Astrocyte (in vitro differentiated cells and primary cell): Measurements from ENCODE around the gene NEK6. TPM values are rescaled to one million over a fixed set of nuclear protein-coding genes. Genes with fewer than 3 reads are reported as not detected.

ENCODE experiments used
- DNase-seq: peaks from one replicate; pipeline ENCODE4 v3.0.0-alpha.2; 2010; ENCODE audit warnings: low read depth
- FAIRE-seq: peaks from 2 replicates; lab custom pipeline; 2011; peaks lifted over from hg19 to GRCh38; lab: Jason Lieb, UNC
- H2AFZ ChIP-seq: 2 replicates; pipeline ENCODE4 v1.6.0; 2012; ENCODE audit warnings: low read depth, low read length, inconsistent platforms
- H3K27ac ChIP-seq: 2 replicates; pipeline ENCODE4 v1.5.1; 2011; ENCODE audit warnings: low read depth, low read length, inconsistent platforms
- H3K27me3 ChIP-seq: 2 replicates; pipeline ENCODE4 v1.6.0; 2011; ENCODE audit warnings: low read length, inconsistent platforms; ENCODE audit not compliant: insufficient read depth
- H3K36me3 ChIP-seq: 2 replicates; pipeline ENCODE4 v1.5.1; 2011; ENCODE audit warnings: low read length, inconsistent platforms; ENCODE audit not compliant: insufficient read depth
- H3K4me1 ChIP-seq: 2 replicates; pipeline ENCODE4 v1.5.1; 2011; ENCODE audit warnings: low read length, inconsistent platforms; ENCODE audit not compliant: insufficient read depth
- H3K4me2 ChIP-seq: 2 replicates; pipeline ENCODE4 v1.6.0; 2012; ENCODE audit warnings: low read length, inconsistent platforms
- H3K4me3 ChIP-seq: 2 replicates; pipeline ENCODE4 v1.5.1; 2011; ENCODE audit warnings: low read depth, mild to moderate bottlenecking, low read length, inconsistent platforms; ENCODE audit not compliant: insufficient read depth
- H3K79me2 ChIP-seq: 2 replicates; pipeline ENCODE4 v1.6.0; 2012; ENCODE audit warnings: mild to moderate bottlenecking, low read length, inconsistent platforms; ENCODE audit not compliant: insufficient read depth
- H3K9ac ChIP-seq: 2 replicates; pipeline ENCODE4 v1.6.0; 2012; ENCODE audit warnings: mild to moderate bottlenecking, low read length, inconsistent platforms
- H3K9me3 ChIP-seq: 2 replicates; pipeline ENCODE4 v1.5.1; 2012; ENCODE audit warnings: low read depth, mild to moderate bottlenecking, low read length, inconsistent platforms; ENCODE audit not compliant: insufficient read depth
- H4K20me1 ChIP-seq: 2 replicates; pipeline ENCODE4 v1.6.0; 2012; ENCODE audit warnings: low read length, inconsistent platforms; ENCODE audit not compliant: insufficient read depth
- H3K27ac Mint-ChIP-seq: one replicate; pipeline ENCODE4 v1.8.0; 2021; ENCODE audit warnings: mild to moderate bottlenecking, mixed read lengths; ENCODE audit not compliant: unreplicated experiment
- H3K27me3 Mint-ChIP-seq: one replicate; pipeline ENCODE4 v1.8.0; 2021; ENCODE audit warnings: low read depth, mixed read lengths; ENCODE audit not compliant: unreplicated experiment
- H3K36me3 Mint-ChIP-seq: one replicate; pipeline ENCODE4 v1.8.0; 2021; ENCODE audit warnings: low read depth, mixed read lengths; ENCODE audit not compliant: unreplicated experiment
- H3K4me1 Mint-ChIP-seq: one replicate; pipeline ENCODE4 v1.8.0; 2021; ENCODE audit warnings: low read depth, mixed read lengths; ENCODE audit not compliant: unreplicated experiment
- H3K4me3 Mint-ChIP-seq: one replicate; pipeline ENCODE4 v1.8.0; 2021; ENCODE audit warnings: mild to moderate bottlenecking, moderate library complexity, mixed read lengths; ENCODE audit not compliant: unreplicated experiment
- H3K9me3 Mint-ChIP-seq: one replicate; pipeline ENCODE4 v1.8.0; 2021; ENCODE audit warnings: mild to moderate bottlenecking, mixed read lengths; ENCODE audit not compliant: unreplicated experiment
- EZH2 ChIP-seq: IDR thresholded peaks from 2 replicates; pipeline ENCODE4 v1.6.1; 2012; ENCODE audit warnings: mild to moderate bottlenecking, low read length, inconsistent platforms; ENCODE audit not compliant: insufficient read depth
- total RNA-seq: library from RNA; stranded (reverse); gene quantifications from 2 replicates; pipeline ENCODE4 v1.2.1, GENCODE V29; 2021
- TF ChIP-seq, protein P1 (sequence below): IDR thresholded peaks from 2 replicates; pipeline ENCODE4 v1.5.1; 2011; ENCODE audit warnings: low read depth, mild to moderate bottlenecking, inconsistent platforms, low read length, moderate library complexity; ENCODE audit not compliant: insufficient read depth

The NEK6 gene
- total RNA-seq, 1 donor from 2014 or later: 76.8 TPM

DNA sequence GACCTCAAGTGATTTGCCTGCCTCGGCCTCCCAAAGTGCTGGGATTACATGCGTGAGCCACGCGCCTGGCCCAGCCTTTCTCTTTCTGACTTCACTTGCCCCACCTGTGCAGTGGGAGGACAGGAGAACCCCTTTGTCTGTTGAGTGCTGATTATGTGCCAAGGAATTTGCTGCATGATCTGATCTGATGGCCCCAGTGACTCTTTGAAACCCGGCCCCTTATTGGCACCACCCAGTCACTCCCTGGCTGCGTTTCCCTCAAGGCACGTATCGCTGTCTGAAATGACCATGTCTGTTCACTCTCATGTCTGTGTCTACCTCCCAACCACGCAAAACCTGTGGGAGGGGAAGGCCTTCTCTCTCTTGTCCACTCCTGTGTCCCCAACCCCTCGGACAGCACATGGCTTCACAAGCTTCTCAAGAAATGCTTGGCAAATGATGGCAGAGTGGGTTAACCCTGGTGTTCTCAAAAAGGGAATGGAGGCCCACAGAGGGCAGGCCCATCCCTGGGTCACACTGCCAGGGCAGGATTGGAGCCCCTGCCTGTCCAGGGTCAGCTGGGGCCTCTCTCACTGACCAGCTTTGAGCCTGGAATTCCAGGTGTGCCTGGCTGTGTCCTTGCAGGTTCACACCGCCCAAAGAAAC, 21.9 kb downstream of the NEK6 start:
- Histone ChIP-seq H3K9ac (peak overlapping the region; percentile 80), H3K27me3 (no peaks in the 10 kb centered on the region), H3K4me1 (peaks cover 65% of the 10 kb centered on the region), H3K27ac (peak overlapping the region; percentile 91), H4K20me1 (peaks cover 87% of the 10 kb centered on the region), H3K4me2 (peak overlapping the region; percentile 60), H3K36me3 (no peaks in the 10 kb centered on the region), H3K79me2 (peaks cover 99% of the 10 kb centered on the region), H3K4me3 (peak overlapping the region; percentile 3), H3K9me3 (no peaks in the 10 kb centered on the region), H2AFZ (no peak overlapping the region)
- TF ChIP-seq, protein P1, sequence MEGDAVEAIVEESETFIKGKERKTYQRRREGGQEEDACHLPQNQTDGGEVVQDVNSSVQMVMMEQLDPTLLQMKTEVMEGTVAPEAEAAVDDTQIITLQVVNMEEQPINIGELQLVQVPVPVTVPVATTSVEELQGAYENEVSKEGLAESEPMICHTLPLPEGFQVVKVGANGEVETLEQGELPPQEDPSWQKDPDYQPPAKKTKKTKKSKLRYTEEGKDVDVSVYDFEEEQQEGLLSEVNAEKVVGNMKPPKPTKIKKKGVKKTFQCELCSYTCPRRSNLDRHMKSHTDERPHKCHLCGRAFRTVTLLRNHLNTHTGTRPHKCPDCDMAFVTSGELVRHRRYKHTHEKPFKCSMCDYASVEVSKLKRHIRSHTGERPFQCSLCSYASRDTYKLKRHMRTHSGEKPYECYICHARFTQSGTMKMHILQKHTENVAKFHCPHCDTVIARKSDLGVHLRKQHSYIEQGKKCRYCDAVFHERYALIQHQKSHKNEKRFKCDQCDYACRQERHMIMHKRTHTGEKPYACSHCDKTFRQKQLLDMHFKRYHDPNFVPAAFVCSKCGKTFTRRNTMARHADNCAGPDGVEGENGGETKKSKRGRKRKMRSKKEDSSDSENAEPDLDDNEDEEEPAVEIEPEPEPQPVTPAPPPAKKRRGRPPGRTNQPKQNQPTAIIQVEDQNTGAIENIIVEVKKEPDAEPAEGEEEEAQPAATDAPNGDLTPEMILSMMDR: no peak
- TF ChIP-seq EZH2: no peak
- peaks cover 15% of the 10 kb centered on the region for H3K36me3 Mint-ChIP-seq
- H3K4me1 Mint-ChIP-seq: peaks cover 36% of the 10 kb centered on the region
- no peaks in the 10 kb centered on the region for H3K27me3 Mint-ChIP-seq
- H3K9me3 Mint-ChIP-seq: no peaks in the 10 kb centered on the region
- FAIRE-seq (no peak), DNase-seq (peak; percentile 47)
- H3K27ac Mint-ChIP-seq: peak overlapping the region; percentile 77
- H3K4me3 Mint-ChIP-seq: no peak overlapping the region

DNA sequence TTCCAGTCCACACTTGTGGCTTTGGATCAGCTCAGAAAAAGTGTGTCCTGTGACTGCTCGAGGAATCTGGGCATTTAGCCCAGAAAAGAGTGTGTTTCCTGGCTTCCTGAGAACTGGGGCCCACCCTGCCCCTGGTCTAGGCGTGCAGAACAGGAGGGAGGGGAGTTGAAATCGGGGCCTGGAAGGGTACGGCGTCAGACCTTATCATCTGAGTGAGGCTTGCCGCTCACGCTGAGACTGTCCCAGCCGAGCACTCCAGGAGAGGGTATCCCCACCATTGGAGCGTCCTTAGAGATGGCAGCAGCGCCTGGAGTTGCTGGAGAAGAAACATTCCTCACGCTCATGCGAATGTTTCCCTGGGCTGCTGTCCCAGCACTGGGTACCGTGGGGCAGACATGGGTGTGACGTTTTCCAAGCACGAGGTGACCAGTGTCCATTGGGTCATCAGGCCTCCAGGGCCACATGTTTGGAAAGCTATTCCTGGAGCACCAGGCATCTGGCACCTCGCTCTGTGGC, 22.5 kb downstream of the NEK6 start:
- peaks cover 84% of the 10 kb centered on the region for H4K20me1 ChIP-seq
- Mint-ChIP-seq H3K4me3 (no peak overlapping the region), H3K4me1 (peaks cover 34% of the 10 kb centered on the region), H3K27me3 (no peaks in the 10 kb centered on the region), H3K36me3 (peaks cover 12% of the 10 kb centered on the region), H3K27ac (peak overlapping the region; percentile 77), H3K9me3 (no peaks in the 10 kb centered on the region)
- H3K27ac ChIP-seq: peak overlapping the region; percentile 91
- H3K4me1 ChIP-seq: peaks cover 66% of the 10 kb centered on the region
- peak overlapping the region; percentile 60 for H3K4me2 ChIP-seq
- DNase-seq: peak; percentile 90
- no peaks in the 10 kb centered on the region for H3K36me3 ChIP-seq
- peaks cover 99% of the 10 kb centered on the region for H3K79me2 ChIP-seq
- peak overlapping the region; percentile 80 for H3K9ac ChIP-seq
- H3K9me3 ChIP-seq: no peaks in the 10 kb centered on the region
- no peaks in the 10 kb centered on the region for H3K27me3 ChIP-seq
- peak; percentile 9 for FAIRE-seq
- peak overlapping the region; percentile 3 for H3K4me3 ChIP-seq
- TF ChIP-seq, protein P1: no peak
- TF ChIP-seq EZH2: no peak
- H2AFZ ChIP-seq: no peak overlapping the region

DNA sequence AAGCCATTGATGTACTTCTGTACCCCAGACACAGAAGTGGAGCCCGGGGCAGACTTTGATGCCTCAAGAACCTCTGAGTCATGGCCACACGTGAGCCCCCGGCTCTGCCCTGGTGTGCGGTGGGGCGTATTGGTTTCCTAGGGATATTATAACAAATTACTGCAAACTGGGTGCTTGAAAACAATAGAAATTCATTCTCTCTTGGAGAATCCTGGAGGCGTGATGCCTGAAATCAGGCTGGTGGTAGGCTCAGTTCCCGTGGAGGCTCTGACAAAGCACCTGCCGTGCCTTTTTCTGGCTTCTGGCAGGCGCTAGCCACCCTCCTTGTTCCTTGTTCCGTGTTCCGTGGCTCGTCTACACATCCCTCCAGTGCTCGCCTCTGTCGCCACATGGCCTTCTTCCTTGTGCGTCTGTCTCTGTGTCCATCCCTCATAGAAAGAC, 24.2 kb downstream of the NEK6 start:
- no peak for FAIRE-seq
- DNase-seq: peak; percentile 83
- no peaks in the 10 kb centered on the region for H3K27me3 Mint-ChIP-seq
- H3K27ac Mint-ChIP-seq: peak overlapping the region; percentile 26
- no peaks in the 10 kb centered on the region for H3K9me3 ChIP-seq
- no peaks in the 10 kb centered on the region for H3K27me3 ChIP-seq
- no peak overlapping the region for H2AFZ ChIP-seq
- H4K20me1 ChIP-seq: peaks cover 72% of the 10 kb centered on the region
- H3K9ac ChIP-seq: peak overlapping the region; percentile 80
- no peaks in the 10 kb centered on the region for H3K36me3 ChIP-seq
- H3K9me3 Mint-ChIP-seq: no peaks in the 10 kb centered on the region
- H3K4me3 ChIP-seq: no peak overlapping the region
- peak overlapping the region; percentile 91 for H3K27ac ChIP-seq
- no peak for TF ChIP-seq EZH2
- TF ChIP-seq, protein P1: no peak
- peaks cover 90% of the 10 kb centered on the region for H3K79me2 ChIP-seq
- peak overlapping the region; percentile 65 for H3K4me2 ChIP-seq
- no peak overlapping the region for H3K4me3 Mint-ChIP-seq
- peaks cover 50% of the 10 kb centered on the region for H3K4me1 Mint-ChIP-seq
- peaks cover 84% of the 10 kb centered on the region for H3K4me1 ChIP-seq
- H3K36me3 Mint-ChIP-seq: peaks cover 8% of the 10 kb centered on the region
